Thyroid gland (tissue), 4 donors: ENCODE results near the gene CD59.

Experiments
- POLR2A ChIP-seq, 2 donors: fragments of 450-650 bp; IDR thresholded peaks; one replicate each; pipeline ENCODE4 v1.6.1; 2017; ENCODE audit warnings: antibody characterized with exemption in 2 of 2, mild to moderate bottlenecking in 2 of 2, moderate library complexity in 1 of 2
- TF ChIP-seq, protein P1 (sequence below), 6 experiments: fragments of 200-600 bp in 3 of 6; fragments of 450-650 bp in 3 of 6; sonication (generic) in 3 of 6; IDR thresholded peaks; one replicate each; pipeline ENCODE4 v1.5.1; 2016 to 2019; ENCODE audit warnings: antibody characterized with exemption in 6 of 6, mild to moderate bottlenecking in 2 of 6, inconsistent platforms in 1 of 6, moderate library complexity in 1 of 6

DNA sequence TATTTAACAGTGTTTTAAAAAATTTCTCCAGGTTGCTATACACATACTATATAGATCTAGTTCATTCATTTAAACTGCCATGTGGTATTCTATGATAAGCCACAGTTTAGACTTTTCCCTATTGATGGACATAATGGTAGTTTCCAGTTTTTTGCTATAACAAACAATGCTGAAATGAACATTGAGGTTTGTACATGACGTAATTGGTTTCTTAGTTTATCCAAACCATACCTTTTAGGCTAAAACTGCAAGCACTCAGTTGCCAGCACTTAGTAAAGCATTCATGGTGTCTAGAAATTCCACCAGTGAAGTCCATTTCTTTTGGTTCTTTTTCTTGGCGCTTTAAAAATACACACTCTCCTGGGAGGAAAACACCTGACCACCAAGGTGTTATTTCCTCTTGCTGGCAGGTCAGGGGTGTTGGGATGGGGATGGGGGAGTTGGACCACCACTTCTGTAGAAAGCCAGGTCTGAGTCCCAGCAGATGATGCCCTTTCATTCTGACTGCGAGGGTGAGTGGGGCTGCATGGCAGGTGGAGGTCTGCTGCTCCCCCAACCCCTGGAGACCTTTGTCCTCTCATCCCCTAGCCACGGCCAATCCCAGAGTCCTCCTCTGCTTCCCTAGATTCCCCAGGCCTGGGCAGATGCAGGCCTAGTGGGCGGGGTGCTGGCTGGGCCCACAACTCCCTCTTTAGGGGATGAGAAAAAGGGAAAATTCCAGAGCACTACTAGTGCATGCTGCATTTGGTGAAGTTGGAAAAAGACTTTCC lies 76.7 kb downstream of the CD59 start:
- TF ChIP-seq, protein P1, sequence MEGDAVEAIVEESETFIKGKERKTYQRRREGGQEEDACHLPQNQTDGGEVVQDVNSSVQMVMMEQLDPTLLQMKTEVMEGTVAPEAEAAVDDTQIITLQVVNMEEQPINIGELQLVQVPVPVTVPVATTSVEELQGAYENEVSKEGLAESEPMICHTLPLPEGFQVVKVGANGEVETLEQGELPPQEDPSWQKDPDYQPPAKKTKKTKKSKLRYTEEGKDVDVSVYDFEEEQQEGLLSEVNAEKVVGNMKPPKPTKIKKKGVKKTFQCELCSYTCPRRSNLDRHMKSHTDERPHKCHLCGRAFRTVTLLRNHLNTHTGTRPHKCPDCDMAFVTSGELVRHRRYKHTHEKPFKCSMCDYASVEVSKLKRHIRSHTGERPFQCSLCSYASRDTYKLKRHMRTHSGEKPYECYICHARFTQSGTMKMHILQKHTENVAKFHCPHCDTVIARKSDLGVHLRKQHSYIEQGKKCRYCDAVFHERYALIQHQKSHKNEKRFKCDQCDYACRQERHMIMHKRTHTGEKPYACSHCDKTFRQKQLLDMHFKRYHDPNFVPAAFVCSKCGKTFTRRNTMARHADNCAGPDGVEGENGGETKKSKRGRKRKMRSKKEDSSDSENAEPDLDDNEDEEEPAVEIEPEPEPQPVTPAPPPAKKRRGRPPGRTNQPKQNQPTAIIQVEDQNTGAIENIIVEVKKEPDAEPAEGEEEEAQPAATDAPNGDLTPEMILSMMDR (IDR thresholded peaks at IDR 0.05): no peak
- no peak for TF ChIP-seq POLR2A (IDR thresholded peaks at IDR 0.05)
